HG03196 (cell line): ENCODE results near the gene SMIM27.
"Not testable (repeated sequence)": the region's sequence is repeated elsewhere in the genome, so short reads cannot be mapped to it uniquely, and the experiment has no call there.

ENCODE experiments used
- ATAC-seq: cut with Tn5 transposase; IDR thresholded peaks from one replicate; pipeline ENCODE4 v1.9.1; 2021; ENCODE audit not compliant: unreplicated experiment

SMIM27 gene, protein sequence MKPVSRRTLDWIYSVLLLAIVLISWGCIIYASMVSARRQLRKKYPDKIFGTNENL

DNA sequence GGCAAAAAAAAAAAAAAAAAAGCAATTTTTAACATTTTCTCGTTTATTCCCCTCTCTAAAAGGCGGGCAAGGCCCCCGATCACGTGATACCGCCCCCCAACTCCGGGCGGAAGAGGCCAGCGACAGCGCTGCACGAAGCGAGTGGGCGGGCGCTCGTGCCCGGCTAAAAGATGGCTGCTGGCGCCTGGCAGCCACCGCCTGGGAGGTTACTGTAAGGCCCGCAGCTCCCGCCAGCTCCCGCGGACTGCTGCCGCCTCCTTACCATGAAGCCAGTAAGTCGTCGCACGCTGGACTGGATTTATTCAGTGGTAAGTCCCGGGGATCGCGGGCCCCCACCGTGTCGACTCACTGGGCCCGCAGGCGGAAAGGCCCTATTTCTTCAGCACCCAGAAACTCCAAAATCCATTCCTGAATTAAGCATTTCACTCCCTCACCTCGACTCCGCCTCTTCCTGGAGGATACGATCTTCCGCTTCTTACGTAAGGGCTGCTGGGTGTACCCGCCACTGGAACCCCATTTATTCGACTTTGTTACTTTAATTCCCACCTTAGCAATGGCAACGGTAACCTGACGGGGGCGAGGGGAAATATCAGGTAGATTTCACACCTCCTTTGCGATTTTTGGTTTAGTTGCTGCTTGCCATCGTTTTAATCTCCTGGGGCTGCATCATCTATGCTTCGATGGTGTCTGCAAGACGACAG, at the start of gene SMIM27, which contains the start of gene TOPORS:
Gene SMIM27 (plus strand): TSS at position 156 of the 701 bp plus-strand sequence. CDS start 108 bp downstream, at position 264.
Gene TOPORS (minus strand): TSS at position 415 of the 701 bp plus-strand sequence. CDS start 150 bp downstream, at position 265.
- ATAC-seq = peak; percentile 75

DNA sequence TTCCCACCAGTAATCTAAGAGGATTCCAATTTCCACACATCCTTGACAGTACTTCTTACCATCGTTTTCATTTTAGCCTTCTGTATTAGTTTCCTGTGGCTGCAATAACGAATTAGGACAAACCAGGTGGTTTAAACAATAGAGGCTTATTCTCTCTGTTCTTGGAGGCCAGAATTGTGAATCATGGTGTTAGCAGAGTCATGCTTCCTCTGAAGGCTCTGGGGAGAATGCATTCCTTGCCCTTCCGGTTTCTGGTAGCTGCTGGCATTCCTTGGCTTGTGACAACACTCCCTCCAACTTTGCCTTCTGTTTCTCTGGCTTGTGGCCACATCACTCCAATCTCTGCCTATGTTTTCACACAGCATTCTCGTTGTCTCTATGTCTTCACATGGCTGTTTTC, 49.7 kb upstream of the SMIM27 start:
- ATAC-seq = no peak

DNA sequence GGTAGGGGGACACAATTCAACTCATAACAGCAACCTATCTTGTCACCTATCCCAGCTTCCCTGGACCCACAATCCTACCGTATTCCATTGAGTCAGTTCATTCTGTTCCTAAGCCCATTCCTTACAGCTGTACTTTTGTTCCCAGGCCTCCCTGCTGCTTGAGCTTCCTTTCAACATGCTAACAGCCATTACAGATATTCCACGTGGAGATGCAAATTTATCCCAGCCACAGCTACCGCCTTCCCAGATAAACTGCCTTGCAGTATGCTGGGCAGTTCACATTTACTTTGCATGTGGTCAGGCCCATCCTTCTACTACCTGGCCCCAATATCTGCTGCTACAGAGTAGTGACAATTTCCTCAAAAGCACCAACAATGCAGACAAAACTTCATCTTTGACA, 49.1 kb upstream of the SMIM27 start:
- no peak for ATAC-seq

DNA sequence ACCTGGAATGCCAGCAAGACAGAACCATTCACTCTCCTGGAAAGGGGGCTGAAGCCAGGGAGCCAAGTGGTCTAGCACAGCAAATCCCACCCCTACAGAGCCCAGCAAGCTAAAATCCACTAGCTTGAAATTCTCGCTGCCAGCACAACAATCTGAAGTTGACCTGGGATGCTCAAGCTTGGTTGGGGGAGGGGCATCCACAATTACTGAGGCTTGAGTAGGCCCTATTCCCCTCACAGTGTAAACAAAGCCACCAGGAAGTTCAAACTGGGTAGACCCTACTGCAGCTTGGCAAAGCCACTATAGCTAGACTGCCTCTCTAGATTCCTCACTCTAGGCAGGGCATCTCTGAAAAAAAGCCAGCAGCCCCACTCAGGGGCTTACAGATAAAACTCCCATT, 43.4 kb upstream of the SMIM27 start:
- no peak for ATAC-seq

DNA sequence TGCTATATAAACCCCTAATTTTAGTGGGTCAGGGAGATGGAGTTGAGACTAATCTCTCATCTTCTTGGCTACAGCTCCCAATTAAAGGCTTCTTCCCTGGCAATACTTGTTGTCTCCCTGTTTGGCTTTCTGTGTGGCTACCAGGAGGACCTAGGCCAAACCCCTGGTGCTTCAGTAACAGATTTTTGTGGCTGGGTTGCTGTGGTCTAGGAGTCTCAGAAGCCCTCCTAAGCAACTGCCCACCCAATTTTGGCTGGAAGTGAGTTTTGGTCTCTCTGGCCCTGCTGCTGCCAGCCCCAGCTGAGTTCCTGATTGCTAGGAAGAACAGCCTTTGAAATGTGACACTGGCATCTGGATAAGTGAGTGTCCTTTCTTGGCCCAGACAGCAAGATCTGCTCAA, 35.9 kb upstream of the SMIM27 start:
- no peak for ATAC-seq

DNA sequence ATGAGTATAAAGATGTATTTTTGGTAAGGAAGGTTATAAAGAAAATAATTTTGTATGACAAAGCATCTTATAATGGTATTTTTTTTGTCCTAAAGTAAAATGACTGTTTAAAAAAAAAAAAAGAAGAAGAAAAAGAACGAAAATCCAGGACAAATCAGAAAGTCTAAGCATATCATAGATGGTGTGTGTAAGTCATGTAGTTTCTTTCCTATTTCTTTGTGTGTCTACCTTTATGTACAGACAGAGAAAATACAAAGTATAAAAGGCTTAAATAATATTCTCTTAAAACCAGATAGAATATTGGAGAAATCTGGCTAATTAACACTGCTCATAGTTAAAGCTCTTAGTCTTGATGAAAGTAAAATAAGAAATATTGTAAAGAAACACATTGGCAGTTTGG, 33.9 kb upstream of the SMIM27 start:
- no peak for ATAC-seq

DNA sequence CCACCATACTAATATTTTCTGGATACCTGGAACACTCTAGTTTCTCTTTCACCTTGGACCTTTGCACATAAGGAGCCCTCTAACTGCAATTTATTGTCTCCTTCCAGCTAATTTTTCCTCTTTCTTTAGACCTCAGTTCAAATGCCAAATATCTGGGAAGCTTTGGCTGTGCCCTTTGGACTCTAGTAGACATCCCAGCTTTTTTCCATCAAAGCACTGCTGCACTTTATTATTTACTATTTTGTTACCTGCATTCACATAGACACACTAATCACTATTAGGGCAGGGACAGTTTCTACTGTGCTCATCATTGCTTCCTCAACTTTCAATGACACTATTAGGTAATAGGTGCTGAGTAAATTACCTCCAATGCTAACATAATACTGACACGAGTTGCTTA, 28.2 kb upstream of the SMIM27 start:
- ATAC-seq = no peak

DNA sequence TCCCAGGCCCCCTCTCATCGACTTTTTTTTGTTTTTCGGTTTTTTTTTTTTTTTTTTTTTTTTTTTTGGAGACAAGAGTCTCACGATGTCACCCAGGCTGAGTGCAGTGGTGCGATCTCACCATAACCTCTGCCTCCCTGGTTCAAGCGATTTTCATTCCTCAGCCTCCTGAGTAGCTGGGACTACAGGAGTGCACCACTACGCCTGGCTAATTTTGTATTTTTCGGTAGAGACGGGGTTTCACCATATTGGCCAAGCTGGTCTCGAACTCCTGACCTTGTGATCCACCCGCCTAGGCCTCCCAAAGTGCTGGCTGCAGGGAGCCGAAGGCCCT, 27.6 kb upstream of the SMIM27 start:
- not testable (repeated sequence) for ATAC-seq

DNA sequence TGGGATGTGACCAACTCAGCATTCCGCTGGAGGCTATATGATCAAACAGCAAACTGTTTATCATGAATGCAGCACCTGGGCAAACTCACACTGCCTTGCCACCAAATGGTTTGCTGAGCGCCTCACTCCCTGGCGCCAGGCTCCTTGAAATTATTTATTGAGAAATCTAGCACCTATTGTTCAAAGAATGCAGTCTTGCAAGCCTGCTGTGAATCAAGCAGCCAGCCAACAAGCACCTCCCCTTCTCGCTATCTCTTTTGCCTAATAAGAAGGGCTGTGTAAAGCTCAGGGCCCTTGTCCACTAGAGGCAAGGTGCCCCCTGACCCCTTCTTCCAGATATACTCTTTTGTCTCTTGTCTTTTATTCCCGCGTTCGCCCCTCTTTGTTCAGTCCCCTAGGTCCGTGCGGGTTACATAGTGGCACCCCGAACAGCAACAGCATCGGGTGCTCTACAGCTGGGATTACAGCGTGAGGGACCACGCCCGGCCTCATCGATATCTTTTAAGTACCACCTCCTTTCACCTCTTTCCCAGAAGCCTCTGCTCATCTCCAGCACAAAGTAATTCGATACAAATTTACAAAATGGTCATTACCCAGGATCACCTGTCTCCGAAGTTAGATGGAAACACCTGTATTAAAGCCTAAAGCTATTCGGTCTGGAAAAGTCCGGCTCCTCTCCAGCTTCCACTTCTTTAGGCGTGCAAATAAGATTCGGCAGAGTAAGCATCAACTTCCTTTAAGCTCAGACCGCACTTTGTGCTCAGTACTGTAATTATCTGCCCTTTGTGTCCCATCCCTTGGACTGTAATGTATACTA, 27.0 kb upstream of the SMIM27 start:
- no peak for ATAC-seq

DNA sequence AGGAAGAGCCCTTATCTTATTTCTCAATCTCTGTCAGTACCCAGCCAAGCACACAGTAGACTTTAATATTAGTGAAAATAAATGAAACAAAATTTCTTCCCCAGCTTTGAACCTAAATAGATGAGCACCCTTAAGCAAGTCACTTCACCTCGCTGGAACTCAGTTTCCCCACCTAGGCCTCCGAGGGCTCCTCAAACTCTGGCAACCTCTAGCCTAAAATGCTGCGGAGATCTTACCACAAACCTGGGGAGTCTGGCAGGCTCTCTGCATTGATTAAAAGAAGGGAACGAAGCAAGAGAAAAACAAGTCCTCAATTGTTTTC, 26.5 kb upstream of the SMIM27 start:
- peak; percentile 10 for ATAC-seq

DNA sequence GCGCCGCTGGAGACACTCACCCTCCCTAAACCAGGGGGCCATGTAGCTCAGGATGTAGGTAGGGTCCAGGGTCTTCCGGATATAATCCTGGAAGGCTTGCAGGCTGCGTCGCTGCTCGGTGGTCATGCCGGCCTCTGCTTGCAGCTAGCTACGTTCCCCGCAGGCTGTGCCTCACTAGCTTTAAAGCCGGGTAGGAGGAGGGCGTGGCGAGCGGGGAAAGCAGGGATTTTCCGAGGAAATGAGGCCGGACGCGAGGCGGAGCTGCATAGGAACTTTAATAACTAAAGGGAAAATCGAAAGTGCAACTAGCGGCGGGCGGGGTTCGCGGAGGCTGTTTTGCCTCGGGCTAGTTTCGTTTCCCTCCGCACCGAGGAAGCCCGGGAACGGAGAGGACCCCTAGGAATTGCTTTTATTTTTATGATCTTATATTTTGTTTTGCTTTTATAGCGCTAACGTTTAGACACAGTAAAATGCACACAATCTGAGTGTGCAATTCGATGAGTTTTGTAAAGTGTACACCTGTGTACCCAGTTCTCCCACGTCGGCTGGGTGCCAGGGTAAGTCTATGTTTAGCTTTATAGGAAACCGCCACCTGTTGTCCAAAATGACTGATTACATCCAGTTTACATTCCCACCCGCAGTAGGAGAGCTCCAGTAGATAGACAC, 26.0 kb upstream of the SMIM27 start, which contains the start of gene RIGI:
Gene RIGI (minus strand): TSS at position 156 of the 666 bp plus-strand sequence. CDS start 30 bp downstream, at position 126.
- peak; percentile 76 for ATAC-seq

DNA sequence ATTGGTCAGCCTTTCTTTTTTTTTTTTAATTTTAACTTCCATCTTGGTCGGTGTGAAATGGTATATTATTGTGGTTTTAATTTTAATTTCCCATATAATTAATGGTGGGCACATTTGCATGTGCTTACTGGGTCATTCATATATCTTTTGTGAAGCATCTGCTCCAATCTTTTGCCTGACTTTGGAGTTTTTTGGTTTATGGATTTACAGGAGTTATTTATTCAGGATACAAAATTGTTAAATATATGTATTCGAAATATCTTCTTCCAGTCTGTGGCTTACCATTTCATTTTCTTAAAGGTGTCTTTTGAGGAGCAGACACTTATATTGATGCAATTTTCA, 25.4 kb upstream of the SMIM27 start:
- no peak for ATAC-seq

DNA sequence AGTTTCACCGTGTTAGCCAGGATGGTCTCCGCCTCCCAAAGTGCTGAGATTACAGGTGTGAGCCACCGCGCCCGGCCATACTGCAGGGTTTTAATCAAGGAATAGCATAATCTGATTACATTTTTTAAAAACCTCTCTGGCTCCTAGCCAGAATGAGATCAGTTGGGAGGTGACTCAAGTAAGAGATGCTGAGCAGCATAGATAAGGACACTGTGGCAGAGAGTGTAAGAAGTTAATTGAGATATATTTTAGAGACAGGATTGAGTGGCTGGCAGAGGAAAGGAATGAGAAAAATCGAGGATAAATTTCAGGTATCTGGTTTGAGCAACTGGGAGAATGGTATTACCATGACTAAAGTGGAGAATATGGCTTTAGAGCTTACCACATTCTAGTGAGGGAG, 18.8 kb upstream of the SMIM27 start:
- no peak for ATAC-seq

DNA sequence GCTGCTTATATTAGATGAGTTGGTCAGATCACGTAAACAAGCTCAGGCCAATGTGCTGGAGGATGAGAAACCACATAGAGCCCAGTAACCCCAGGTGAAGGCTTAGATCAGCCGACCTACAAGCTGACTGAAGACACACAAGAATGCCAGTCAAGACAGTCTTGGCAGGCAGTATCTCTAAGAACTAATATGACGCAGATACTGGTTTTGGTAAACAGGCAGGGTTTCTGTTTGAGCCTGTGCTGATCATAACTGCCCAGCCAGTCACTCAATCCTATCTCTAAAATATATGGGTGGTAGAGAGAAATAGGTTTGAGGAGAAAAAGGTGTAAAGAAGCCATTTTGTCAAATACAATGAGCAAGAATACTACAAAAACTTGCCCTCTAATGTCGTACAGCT, 18.3 kb upstream of the SMIM27 start:
- no peak for ATAC-seq

DNA sequence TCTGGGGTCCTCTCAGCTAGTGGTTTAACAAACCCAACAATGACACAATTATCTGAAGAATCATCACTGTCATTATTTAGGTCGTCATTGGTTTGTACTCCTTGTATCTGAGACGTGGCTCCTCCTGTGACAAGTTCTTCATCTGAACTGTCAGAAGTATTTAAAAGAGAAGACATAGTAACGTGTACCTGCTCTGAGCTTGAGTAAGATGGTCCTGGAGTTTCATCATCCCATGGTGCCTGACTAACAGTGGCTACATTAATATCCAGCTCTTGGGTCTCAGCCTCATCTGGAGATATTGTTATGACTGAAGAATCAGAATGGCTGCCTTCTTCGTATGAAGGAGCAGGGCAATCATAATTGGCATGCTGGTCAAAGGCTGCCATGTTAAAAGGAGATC, 9.1 kb upstream of the SMIM27 start:
- no peak for ATAC-seq

DNA sequence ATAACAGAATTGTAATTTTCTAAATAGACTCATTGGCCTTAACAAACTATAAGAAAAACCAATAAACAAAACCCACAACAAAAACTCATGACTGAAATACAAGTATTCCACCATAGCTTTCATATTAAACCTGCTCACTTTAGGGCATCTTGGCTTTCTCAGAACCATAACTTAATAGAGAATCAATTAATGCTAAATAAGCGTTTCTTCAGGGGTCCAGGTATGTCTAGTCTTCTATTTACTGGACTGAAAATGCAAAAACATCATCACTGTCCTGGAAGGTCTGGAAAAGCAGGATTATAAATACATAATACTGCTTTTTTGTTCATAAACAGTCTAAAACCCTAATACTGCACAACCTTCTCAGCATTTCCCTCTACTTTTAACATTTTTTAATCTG, 6.2 kb upstream of the SMIM27 start:
- no peak for ATAC-seq

DNA sequence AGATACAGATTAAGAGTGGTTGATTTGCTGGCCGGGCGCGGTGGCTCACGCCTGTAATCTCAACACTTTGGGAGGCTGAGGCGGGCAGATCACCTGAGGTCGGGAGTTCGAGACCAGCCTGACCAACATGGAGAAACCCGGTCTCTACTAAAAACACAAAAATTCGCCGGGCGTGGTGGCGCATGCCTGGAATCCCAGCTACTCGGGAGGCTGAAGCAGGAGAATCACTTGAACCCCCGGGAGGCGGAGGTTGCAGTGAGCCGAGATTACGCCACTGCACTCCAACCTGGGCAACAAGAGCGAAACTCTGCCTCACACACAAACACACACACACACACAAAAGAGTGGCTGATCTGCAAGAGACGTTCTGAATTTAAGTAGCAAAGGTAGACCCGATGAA, 3.9 kb upstream of the SMIM27 start:
- not testable (repeated sequence) for ATAC-seq

DNA sequence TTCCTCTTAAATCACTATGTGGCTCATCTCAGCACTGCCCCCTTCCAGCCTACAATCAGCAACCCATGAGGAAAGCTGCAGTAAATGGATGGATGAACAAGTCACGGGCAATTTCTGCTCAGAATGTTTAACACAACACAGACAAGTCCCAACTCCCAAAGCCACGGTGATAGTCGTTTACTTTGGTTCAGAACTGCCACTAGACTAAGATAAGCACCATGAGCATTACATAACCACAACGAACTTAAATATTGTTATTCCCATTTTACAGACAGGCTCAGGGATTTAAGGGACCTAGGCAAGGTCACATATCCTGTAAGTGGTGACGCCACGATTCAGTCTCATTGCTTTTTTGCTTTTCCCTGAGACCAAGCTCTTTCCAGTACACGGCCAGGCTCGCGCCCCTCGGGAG, 2.0 kb upstream of the SMIM27 start:
- no peak for ATAC-seq

DNA sequence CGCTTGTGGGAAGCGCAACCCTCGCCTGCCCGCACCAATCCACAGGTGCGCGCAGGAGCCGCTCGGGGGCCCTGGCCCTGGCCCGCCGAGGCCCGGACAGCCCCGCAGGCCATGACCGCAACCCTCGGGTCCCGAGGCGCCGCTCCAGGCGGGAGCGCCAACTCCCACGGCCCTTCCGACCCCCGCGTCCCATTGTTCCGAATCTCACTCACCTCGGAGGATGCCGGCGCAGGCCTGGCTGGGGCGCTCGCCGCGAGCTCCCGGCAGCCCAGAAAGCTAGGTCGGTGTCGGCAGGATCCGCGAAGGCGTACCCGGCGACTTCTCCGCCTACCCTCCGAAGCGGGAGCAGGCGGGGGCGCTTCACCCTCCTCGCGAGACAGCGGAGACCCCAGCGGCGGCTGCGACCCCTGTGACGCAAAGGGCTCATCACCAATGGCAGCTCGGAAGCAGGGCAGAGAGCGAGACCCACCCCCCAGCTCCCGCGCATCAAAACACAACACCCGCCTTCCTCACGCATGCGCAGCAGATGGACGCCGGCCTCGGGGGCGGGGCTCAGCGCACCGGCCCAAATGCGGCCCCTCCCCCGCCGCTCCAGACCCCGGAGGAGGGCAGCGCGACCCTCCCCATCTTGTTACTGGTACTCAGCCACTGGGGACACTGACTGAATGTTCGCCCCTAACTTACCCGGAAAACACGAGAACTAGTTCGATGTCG, 1.4 kb upstream of the SMIM27 start:
- ATAC-seq = peak; percentile 71

DNA sequence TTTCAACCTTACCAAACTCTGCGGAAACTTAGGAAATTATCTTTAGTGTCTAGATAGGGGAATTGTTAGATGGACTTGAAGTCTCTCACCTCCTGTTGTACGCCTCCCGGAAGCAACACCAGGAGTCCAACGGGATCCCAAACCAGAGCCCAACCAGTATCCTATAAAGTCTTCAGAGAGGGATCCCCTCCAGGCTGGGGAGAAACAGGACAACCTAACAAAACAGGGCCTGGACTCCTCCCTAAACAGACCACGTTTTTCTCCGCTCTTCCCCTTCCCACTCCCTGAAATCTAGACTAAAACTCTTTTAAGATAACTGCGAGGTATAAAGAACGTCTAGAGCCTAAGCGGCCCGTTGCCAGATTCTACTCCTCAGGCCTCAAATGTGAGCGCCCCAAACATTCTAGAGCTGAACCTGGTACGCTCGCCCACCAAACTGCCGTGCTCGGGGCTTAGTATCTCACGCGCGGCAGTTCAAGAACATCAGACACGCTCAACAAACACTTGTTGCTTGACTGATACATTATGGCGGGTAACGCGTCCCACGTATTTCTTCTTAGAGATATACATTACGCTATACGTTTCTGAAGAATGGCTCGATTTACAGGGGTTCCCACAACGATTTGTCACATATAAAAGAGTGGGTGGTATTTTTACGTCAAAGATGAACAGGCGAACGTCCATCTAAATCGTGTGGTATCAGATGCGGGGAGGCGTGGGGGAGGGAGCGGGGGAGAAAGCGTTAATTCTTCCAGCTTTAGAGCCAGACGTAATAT, 663 bp upstream of the SMIM27 start:
- ATAC-seq = peak; percentile 4

DNA sequence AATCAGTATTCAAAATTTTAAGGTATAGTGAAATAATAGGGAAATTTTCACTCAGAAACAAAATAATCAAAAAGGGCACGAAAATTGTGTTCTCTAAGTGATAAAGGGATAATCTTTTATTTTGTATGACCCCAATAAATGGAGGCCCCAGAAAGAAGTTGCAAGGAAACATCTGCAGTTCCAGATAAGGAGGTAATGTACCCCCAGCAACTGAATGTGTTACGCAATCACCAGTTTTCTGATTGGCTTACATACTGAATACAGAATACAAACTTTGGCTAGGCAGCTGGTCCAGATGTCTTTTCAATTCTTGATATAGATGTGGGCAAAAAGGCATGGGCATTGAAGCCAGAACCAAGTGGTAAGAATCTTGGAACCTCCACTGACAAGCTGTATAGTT, 2.0 kb downstream of the SMIM27 start:
- ATAC-seq = no peak
